Measurements from ENCODE around the gene HMGN4. TPM values are rescaled to one million over a fixed set of nuclear protein-coding genes. Genes with fewer than 3 reads are reported as not detected.
A peak's percentile ranks its signal among the peaks of the same experiment; 100 is the strongest.

HMGN4 gene
- total RNA-seq, 1 donor from 2014 or later = 37.6 TPM

- H3K4me3 Mint-ChIP-seq = peak overlapping the region; percentile 66
- DNase-seq (ENCODE audit: extremely low spot score, unreplicated experiment) = no peak
- H3K27me3 Mint-ChIP-seq = peaks cover 89% of the 10 kb centered on the region
- H3K9me3 Mint-ChIP-seq = peaks cover 6% of the 10 kb centered on the region
- no peak overlapping the region for H3K27ac Mint-ChIP-seq
- peaks cover 8% of the 10 kb centered on the region for H3K4me1 Mint-ChIP-seq (ENCODE audit: unreplicated experiment)
- no peaks in the 10 kb centered on the region for H3K36me3 Mint-ChIP-seq
- no peak for TF ChIP-seq CTCF (conservative IDR thresholded peaks at IDR 0.05)
These were observed 40.6 kb downstream of the HMGN4 start for GRCh38 chr6:26578741-26579140.

- Mint-ChIP-seq H3K36me3 (no peaks in the 10 kb centered on the region), H3K4me3 (no peak overlapping the region), H3K9me3 (peaks cover 6% of the 10 kb centered on the region), H3K27me3 (peaks cover 89% of the 10 kb centered on the region), H3K27ac (no peak overlapping the region), H3K4me1 (ENCODE audit: unreplicated experiment) (peaks cover 8% of the 10 kb centered on the region)
- no peak for TF ChIP-seq CTCF (conservative IDR thresholded peaks at IDR 0.05)
- no peak for DNase-seq (ENCODE audit: extremely low spot score, unreplicated experiment)
These were observed 43.2 kb downstream of the HMGN4 start for GRCh38 chr6:26581164-26581915.

GRCh38 chr6:26588965-26589364 is 50.8 kb downstream of the HMGN4 start:
- no peak overlapping the region for H3K27ac Mint-ChIP-seq
- no peaks in the 10 kb centered on the region for H3K36me3 Mint-ChIP-seq
- no peak for TF ChIP-seq CTCF (conservative IDR thresholded peaks at IDR 0.05)
- DNase-seq (ENCODE audit: extremely low spot score, unreplicated experiment) = no peak
- peaks cover 65% of the 10 kb centered on the region for H3K27me3 Mint-ChIP-seq
- H3K4me1 Mint-ChIP-seq (ENCODE audit: unreplicated experiment) = no peaks in the 10 kb centered on the region
- no peak overlapping the region for H3K4me3 Mint-ChIP-seq
- H3K9me3 Mint-ChIP-seq = no peaks in the 10 kb centered on the region

- Mint-ChIP-seq H3K4me1 (ENCODE audit: unreplicated experiment) (no peaks in the 10 kb centered on the region), H3K4me3 (no peak overlapping the region), H3K27ac (no peak overlapping the region), H3K27me3 (peaks cover 54% of the 10 kb centered on the region), H3K36me3 (no peaks in the 10 kb centered on the region), H3K9me3 (no peaks in the 10 kb centered on the region)
- DNase-seq (ENCODE audit: extremely low spot score, unreplicated experiment) = no peak
- TF ChIP-seq CTCF (conservative IDR thresholded peaks at IDR 0.05) = no peak
These were observed 54.5 kb downstream of the HMGN4 start for GRCh38 chr6:26592649-26593048.

DNA sequence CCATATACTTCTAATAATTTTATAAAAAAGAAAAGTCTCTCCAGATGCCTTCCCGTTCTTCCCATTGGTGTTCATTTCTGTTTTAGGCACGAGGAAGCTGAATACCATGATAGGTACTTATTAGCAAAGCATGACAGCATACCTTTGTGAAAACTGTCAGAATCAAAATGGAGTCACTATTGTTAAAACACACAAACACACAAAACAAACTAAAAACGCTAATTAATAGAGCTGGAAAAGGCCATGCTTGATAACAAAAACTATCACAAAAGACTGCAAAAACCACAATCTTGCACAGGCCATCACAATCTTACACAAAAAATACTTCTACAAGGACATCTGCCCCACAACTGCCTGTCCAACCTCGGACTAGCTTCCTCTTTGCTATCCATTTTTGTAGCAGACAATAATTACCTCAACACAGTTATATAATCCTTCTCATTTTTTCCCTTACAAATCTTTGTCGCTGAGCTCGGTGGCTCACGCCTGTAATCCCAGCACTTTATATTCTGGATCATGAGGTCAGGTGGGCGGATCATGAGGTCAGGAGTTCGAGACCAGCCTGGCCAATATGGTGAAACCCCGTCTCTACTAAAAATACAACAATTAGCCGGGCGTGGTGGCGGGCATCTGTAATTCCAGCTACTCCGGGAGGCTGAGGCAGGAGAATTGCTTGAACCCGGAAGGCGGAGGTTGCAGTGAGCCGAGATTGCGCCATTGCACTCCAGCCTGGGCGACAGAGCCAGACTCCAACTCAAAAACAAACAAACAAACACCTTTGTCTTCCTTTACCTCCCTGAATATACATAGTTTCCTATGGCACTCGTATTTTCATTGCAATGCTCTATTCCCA is 55.3 kb downstream of the HMGN4 start:
- Mint-ChIP-seq H3K36me3 (no peaks in the 10 kb centered on the region), H3K27me3 (peaks cover 54% of the 10 kb centered on the region), H3K4me3 (no peak overlapping the region), H3K27ac (no peak overlapping the region), H3K9me3 (no peaks in the 10 kb centered on the region), H3K4me1 (ENCODE audit: unreplicated experiment) (no peaks in the 10 kb centered on the region)
- TF ChIP-seq CTCF (conservative IDR thresholded peaks at IDR 0.05) = no peak
- no peak for DNase-seq (ENCODE audit: extremely low spot score, unreplicated experiment)

Measured in type B pancreatic cell (in vitro differentiated cells).